Measurements from ENCODE around the gene SPATA18.

SPATA18 gene

GRCh38 chr4:52036886-52037530 is 14.1 kb upstream of the SPATA18 start:
- Histone ChIP-seq H3K9me2 (replicated peaks; ENCODE audit: low read depth, low read length) (no peaks in the 10 kb centered on the region), H3K9me3 (ENCODE audit: insufficient read depth, low read depth, low read length) (no peaks in the 10 kb centered on the region), H3K4me1 (ENCODE audit: insufficient read depth, low read length, poor library complexity, severe bottlenecking) (peaks cover 25% of the 10 kb centered on the region), H3F3A (ENCODE audit: low read depth) (no peaks in the 10 kb centered on the region), H3K36me3 (ENCODE audit: insufficient read depth, low read length) (no peaks in the 10 kb centered on the region), H4K20me1 (ENCODE audit: insufficient read depth, low read length, poor library complexity, severe bottlenecking) (no peaks in the 10 kb centered on the region), H3K9ac (ENCODE audit: low read depth, low read length, poor library complexity, severe bottlenecking) (peak overlapping the region; percentile 54), H3K27me3 (ENCODE audit: insufficient read depth, low read length, poor library complexity, severe bottlenecking) (no peaks in the 10 kb centered on the region), H2AFZ (ENCODE audit: low read length) (peak overlapping the region; percentile 95), H3K79me2 (ENCODE audit: insufficient read depth, low read length) (peaks cover 12% of the 10 kb centered on the region; the same call in 1 of the 2 replicates), H3K4me3 (ENCODE audit: low read length, poor library complexity, severe bottlenecking) (peak overlapping the region; percentile 81), H3K4me2 (ENCODE audit: low read depth, low read length, poor library complexity, severe bottlenecking) (peak overlapping the region; percentile 88)
- TF ChIP-seq CTCF (conservative IDR thresholded peaks at IDR 0.05; ENCODE audit: low read length), result no peak
- TF ChIP-seq EZH2phosphoT487 (IDR thresholded peaks at IDR 0.05; ENCODE audit: borderline replicate concordance), result no peak

GRCh38 chr4:52037689-52038102 is 13.4 kb upstream of the SPATA18 start:
- H4K20me1 ChIP-seq (ENCODE audit: insufficient read depth, low read length, poor library complexity, severe bottlenecking), result no peaks in the 10 kb centered on the region
- H3K79me2 ChIP-seq (ENCODE audit: insufficient read depth, low read length), result peaks cover 12% of the 10 kb centered on the region; the same call in 1 of the 2 replicates
- TF ChIP-seq EZH2phosphoT487 (IDR thresholded peaks at IDR 0.05; ENCODE audit: borderline replicate concordance) (no peak), CTCF (conservative IDR thresholded peaks at IDR 0.05; ENCODE audit: low read length) (no peak)
- no peaks in the 10 kb centered on the region for H3K27me3 ChIP-seq (ENCODE audit: insufficient read depth, low read length, poor library complexity, severe bottlenecking)
- H3K9ac ChIP-seq (ENCODE audit: low read depth, low read length, poor library complexity, severe bottlenecking), result peak overlapping the region; percentile 54
- H2AFZ ChIP-seq (ENCODE audit: low read length), result peak overlapping the region; percentile 95
- H3K4me2 ChIP-seq (ENCODE audit: low read depth, low read length, poor library complexity, severe bottlenecking), result peak overlapping the region; percentile 88
- H3F3A ChIP-seq (ENCODE audit: low read depth), result no peaks in the 10 kb centered on the region
- no peaks in the 10 kb centered on the region for H3K9me2 ChIP-seq (replicated peaks; ENCODE audit: low read depth, low read length)
- H3K4me3 ChIP-seq (ENCODE audit: low read length, poor library complexity, severe bottlenecking), result peak overlapping the region; percentile 81
- H3K9me3 ChIP-seq (ENCODE audit: insufficient read depth, low read depth, low read length), result no peaks in the 10 kb centered on the region
- peaks cover 25% of the 10 kb centered on the region for H3K4me1 ChIP-seq (ENCODE audit: insufficient read depth, low read length, poor library complexity, severe bottlenecking)
- no peaks in the 10 kb centered on the region for H3K36me3 ChIP-seq (ENCODE audit: insufficient read depth, low read length)

- Histone ChIP-seq H3K4me1 (ENCODE audit: insufficient read depth, low read length, poor library complexity, severe bottlenecking) (peaks cover 25% of the 10 kb centered on the region), H3K9me2 (replicated peaks; ENCODE audit: low read depth, low read length) (no peaks in the 10 kb centered on the region), H3K9me3 (ENCODE audit: insufficient read depth, low read depth, low read length) (no peaks in the 10 kb centered on the region), H4K20me1 (ENCODE audit: insufficient read depth, low read length, poor library complexity, severe bottlenecking) (no peaks in the 10 kb centered on the region), H3K79me2 (ENCODE audit: insufficient read depth, low read length) (peaks cover 12% of the 10 kb centered on the region; the same call in 1 of the 2 replicates), H3K4me3 (ENCODE audit: low read length, poor library complexity, severe bottlenecking) (peak within 1 kb of the TSS; percentile 81), H2AFZ (ENCODE audit: low read length) (peak within 1 kb of the TSS; percentile 99), H3K9ac (ENCODE audit: low read depth, low read length, poor library complexity, severe bottlenecking) (peak within 1 kb of the TSS; percentile 61), H3F3A (ENCODE audit: low read depth) (no peaks in the 10 kb centered on the region), H3K36me3 (ENCODE audit: insufficient read depth, low read length) (no peaks in the 10 kb centered on the region), H3K4me2 (ENCODE audit: low read depth, low read length, poor library complexity, severe bottlenecking) (peak within 1 kb of the TSS; percentile 88), H3K27me3 (ENCODE audit: insufficient read depth, low read length, poor library complexity, severe bottlenecking) (no peaks in the 10 kb centered on the region)
- no peak for TF ChIP-seq CTCF (conservative IDR thresholded peaks at IDR 0.05; ENCODE audit: low read length)
- no peak for TF ChIP-seq EZH2phosphoT487 (IDR thresholded peaks at IDR 0.05; ENCODE audit: borderline replicate concordance)
These were observed 12.8 kb upstream of the SPATA18 start, which contains the start of gene SGCB for GRCh38 chr4:52038103-52038912. TSS of gene SGCB (minus strand) at chr4:52038299. CDS start at chr4:52038259, 40 bp downstream.
